Endothelial cell of umbilical vein (primary cell): ENCODE measurements around the gene DUSP11. TPM values are rescaled to one million over a fixed set of nuclear protein-coding genes. Genes with fewer than 3 reads are reported as not detected.

Experiments used
- BruUV-seq: library from RNA; stranded (reverse); fragments of 400-500 nt; replicated peaks from 2 replicates; lab custom pipeline; 2021; lab: Mats Ljungman, UMichigan
- CTCF ChIA-PET: fragments of 300-600, 350-600 bp; sonication (Branson Sonifier 250); formaldehyde crosslinking; loops from one replicate; lab custom pipeline; 2021; ENCODE audit warnings: antibody characterized with exemption, inconsistent platforms; lab: Charles Lee
- POLR2A ChIA-PET: fragments of 300-600, 350-600 bp; sonication (Branson Sonifier 250); formaldehyde crosslinking; loops from one replicate; lab custom pipeline; 2021; ENCODE audit warnings: antibody characterized with exemption, inconsistent platforms; lab: Charles Lee
- DNase-seq: peaks from one replicate; pipeline ENCODE4 v3.0.0-alpha.2; 2011; ENCODE audit warnings: low read depth, low spot score
- FAIRE-seq: peaks from 2 replicates; lab custom pipeline; 2011; peaks lifted over from hg19 to GRCh38; lab: Jason Lieb, UNC
- H2AFZ ChIP-seq: 2 replicates; pipeline ENCODE4 v1.6.0; 2012; ENCODE audit warnings: low read depth, low read length, control low read depth, inconsistent platforms
- H3K27ac ChIP-seq: 2 replicates; pipeline ENCODE4 v1.5.1; 2011; ENCODE audit warnings: low read depth, mild to moderate bottlenecking, control low read depth, low read length, moderate library complexity; ENCODE audit not compliant: insufficient read depth
- H3K27me3 ChIP-seq, 2 experiments: 2 replicates each; pipeline versions ENCODE4 v1.6.0 to v1.6.1; 2011; ENCODE audit warnings: low read length in 2 of 2, mixed read lengths in 1 of 2; ENCODE audit not compliant: control insufficient read depth in 2 of 2, insufficient read depth in 2 of 2
- H3K36me3 ChIP-seq, 2 experiments: 2 replicates in 1 of 2; 3 replicates in 1 of 2; pipeline ENCODE4 v1.5.1; 2011; ENCODE audit warnings: low read length in 2 of 2, mild to moderate bottlenecking in 1 of 2, moderate library complexity in 1 of 2; ENCODE audit not compliant: control insufficient read depth in 2 of 2, insufficient read depth in 2 of 2; ENCODE audit errors: extremely low read depth in 1 of 2
- H3K4me1 ChIP-seq: 3 replicates; pipeline ENCODE4 v1.5.1; 2011; ENCODE audit warnings: mild to moderate bottlenecking, low read length; ENCODE audit not compliant: control insufficient read depth, insufficient read depth; ENCODE audit errors: extremely low read depth
- H3K4me2 ChIP-seq: 2 replicates; pipeline ENCODE4 v1.6.1; 2011; ENCODE audit warnings: low read length, control low read depth, mixed read lengths; ENCODE audit not compliant: insufficient read depth
- H3K4me3 ChIP-seq, 3 experiments: fragments of 200-600 bp in 1 of 3; sonication (generic), shearing (Covaris generic) in 1 of 3; replicated peaks in 1 of 3; 2 replicates each; pipeline ENCODE4 v1.5.1; 2011 to 2016; ENCODE audit warnings: control low read depth in 3 of 3, low read length in 3 of 3, mild to moderate bottlenecking in 2 of 3, inconsistent platforms in 1 of 3, low read depth in 1 of 3, moderate library complexity in 1 of 3; ENCODE audit not compliant: insufficient read depth in 1 of 3
- H3K79me2 ChIP-seq: 2 replicates; pipeline ENCODE4 v1.6.0; 2012; ENCODE audit warnings: low read length, inconsistent platforms; ENCODE audit not compliant: control insufficient read depth, insufficient read depth
- H3K9ac ChIP-seq: replicated peaks from 2 replicates; pipeline ENCODE3; 2011; ENCODE audit warnings: low read length, control low read depth; ENCODE audit not compliant: insufficient read depth; ENCODE audit errors: extremely low read depth
- H3K9me1 ChIP-seq: replicated peaks from 3 replicates; pipeline ENCODE4 v1.6.0; 2011; ENCODE audit warnings: mild to moderate bottlenecking, low read length; ENCODE audit not compliant: control insufficient read depth, insufficient read depth; ENCODE audit errors: extremely low read depth
- H3K9me3 ChIP-seq: replicated peaks from 2 replicates; pipeline ENCODE4 v1.5.1; 2012; ENCODE audit warnings: low read length, inconsistent platforms; ENCODE audit not compliant: control insufficient read depth, insufficient read depth
- H4K20me1 ChIP-seq: replicated peaks from 2 replicates; pipeline ENCODE3; 2011; ENCODE audit warnings: mild to moderate bottlenecking, low read length; ENCODE audit not compliant: control insufficient read depth, insufficient read depth; ENCODE audit errors: extremely low read depth
- CTCF ChIP-seq, 2 donors: IDR thresholded peaks; 1 replicate in 1 of 2; 2 replicates in 1 of 2; pipeline ENCODE4 v1.5.1; 2011; ENCODE audit warnings: low read length in 2 of 2, mild to moderate bottlenecking in 2 of 2, moderate library complexity in 2 of 2, control low read depth in 1 of 2, inconsistent platforms in 1 of 2, low read depth in 1 of 2; ENCODE audit not compliant: insufficient read depth in 1 of 2; ENCODE audit errors: extremely low read depth in 1 of 2
- EZH2 ChIP-seq: IDR thresholded peaks from 2 replicates; pipeline ENCODE4 v1.6.1; 2012; ENCODE audit warnings: borderline replicate concordance, low read depth, mild to moderate bottlenecking, moderate library complexity, low read length, inconsistent platforms; ENCODE audit not compliant: severe bottlenecking
- FOS ChIP-seq: IDR thresholded peaks from 2 replicates; pipeline ENCODE4 v1.6.1; 2011; ENCODE audit warnings: mild to moderate bottlenecking, low read length, moderate library complexity, borderline replicate concordance; ENCODE audit not compliant: insufficient read depth
- GATA2 ChIP-seq: IDR thresholded peaks from 2 replicates; pipeline ENCODE4 v1.7.0; 2011; ENCODE audit warnings: low read depth, mild to moderate bottlenecking, moderate library complexity, mixed read lengths, low read length; ENCODE audit not compliant: insufficient read length, insufficient read depth
- JUN ChIP-seq: IDR thresholded peaks from 2 replicates; pipeline ENCODE4 v1.6.1; 2011; ENCODE audit warnings: borderline replicate concordance, low read depth; ENCODE audit not compliant: insufficient read length, insufficient read depth
- MAX ChIP-seq: IDR thresholded peaks from 2 replicates; pipeline ENCODE4 v1.6.1; 2011; ENCODE audit not compliant: insufficient read depth, insufficient read length
- MYC ChIP-seq: IDR thresholded peaks from one replicate; pipeline ENCODE4 v1.6.1; 2011; ENCODE audit warnings: mild to moderate bottlenecking, low read depth, low read length
- POLR2A ChIP-seq: IDR thresholded peaks from 2 replicates; pipeline ENCODE4 v1.6.1; 2012; ENCODE audit warnings: low read depth, mild to moderate bottlenecking, control low read depth, low read length
- POLR2AphosphoS5 ChIP-seq: IDR thresholded peaks from 2 replicates; pipeline ENCODE4 v1.6.1; 2012; ENCODE audit warnings: low read depth, mild to moderate bottlenecking, control low read depth, low read length, moderate library complexity; ENCODE audit not compliant: insufficient read depth
- dilution Hi-C: fragments of 300-500 bp; cut with MboI; formaldehyde crosslinking; loops from one replicate; pipeline ENCODE4 v1.15.0; 2019; ENCODE audit warnings: low sequenced_read_pairs; ENCODE audit not compliant: extremely low pct_ligation_motif_present
- intact Hi-C: fragments of 100-400 bp; cut with micrococcal nuclease; formaldehyde crosslinking; loops from one replicate; pipeline ENCODE4 v1.10.0; 2022
- polyA plus RNA-seq, 4 experiments: library from polyadenylated mRNA; depleted of rRNA in 3 of 4; stranded (reverse) in 3 of 4; unstranded in 1 of 4; fragments of >200 nt; gene quantifications; 2 replicates each; pipeline versions ENCODE4 v1.2.1 to v1.2.3, GENCODE V29; 2011 to 2012; ENCODE audit warnings: missing spikeins in 1 of 4
- total RNA-seq: library from RNA; stranded (reverse); gene quantifications from 2 replicates; pipeline ENCODE4 v1.2.3, GENCODE V29; 2021

DUSP11 gene
- total and polyA plus RNA-seq, 2 donors (not counting 3 experiments of a cell fraction or from before 2014, with no cell fraction given), result 18.6 to 27.0 TPM

- DNase-seq (no peak), FAIRE-seq (no peak)
- Histone ChIP-seq H3K9me1 (no peaks in the 10 kb centered on the region), H2AFZ (no peak overlapping the region), H3K79me2 (no peaks in the 10 kb centered on the region), H3K27me3 (peaks cover 14 to 26% of the 10 kb centered on the region in 2 experiments), H3K4me3 (no peak overlapping the region), H3K4me1 (no peaks in the 10 kb centered on the region), H3K9me3 (no peaks in the 10 kb centered on the region), H3K27ac (no peak overlapping the region), H3K4me2 (no peak overlapping the region), H3K36me3 (no peaks in the 10 kb centered on the region), H4K20me1 (no peaks in the 10 kb centered on the region), H3K9ac (no peak overlapping the region)
- no peak for TF ChIP-seq MAX
- no peak for TF ChIP-seq JUN
- no peak for TF ChIP-seq GATA2
- no peak for TF ChIP-seq POLR2AphosphoS5
- no peak for TF ChIP-seq CTCF (IDR thresholded peaks at IDR 0.05; ENCODE audit: extremely low read depth in 1 of 2, insufficient read depth in 1 of 2, low read depth in 1 of 2, low read length in 2 of 2)
- TF ChIP-seq FOS, result no peak
- TF ChIP-seq MYC, result no peak
- TF ChIP-seq EZH2, result no peak
- no peak for TF ChIP-seq POLR2A
- dilution Hi-C loops (no loop called here), intact Hi-C loops (loop anchor here (10.0 kb wide), 2 partner anchors 433 to 573 kb away; no protein-coding TSS in a partner anchor)
- ChIA-PET CTCF (interaction anchor here (0.9 to 4.2 kb wide), 7 partner anchors 10 to 570 kb away, joined by 3 to 100 read pairs (median 3); partner anchors contain the start of gene BOLA3), POLR2A (no interaction called here)
- BruUV-seq, result no TSS peak
Observed at GRCh38 chr2:73822276-73822675, 42.4 kb upstream of the DUSP11 start.
